Immature natural killer cell (primary cell): ENCODE data around the gene NRG2. TPM values are rescaled to one million over a fixed set of nuclear protein-coding genes. Genes with fewer than 3 reads are reported as not detected.

ENCODE experiments used
- DNase-seq, 3 donors: peaks; one replicate each; pipeline ENCODE4 v3.0.0; 2022; ENCODE audit warnings: mixed read lengths in 1 of 3
- H3K27ac Mint-ChIP-seq, 6 donors: one replicate each; pipeline ENCODE4 v1.8.0; 2020; ENCODE audit warnings: mixed read lengths in 6 of 6, mild to moderate bottlenecking in 5 of 6, inconsistent platforms in 4 of 6, moderate library complexity in 3 of 6
- H3K27me3 Mint-ChIP-seq, 3 donors: one replicate each; pipeline ENCODE4 v1.8.0; 2020 to 2021; ENCODE audit warnings: low read depth in 3 of 3, mild to moderate bottlenecking in 3 of 3, mixed read lengths in 3 of 3, moderate library complexity in 3 of 3, inconsistent platforms in 1 of 3
- H3K36me3 Mint-ChIP-seq, 3 donors: one replicate each; pipeline ENCODE4 v1.8.0; 2020; ENCODE audit warnings: mixed read lengths in 3 of 3, inconsistent platforms in 2 of 3, mild to moderate bottlenecking in 2 of 3
- H3K4me1 Mint-ChIP-seq, 2 donors: one replicate each; pipeline ENCODE4 v1.8.0; 2020; ENCODE audit warnings: inconsistent platforms in 2 of 2, mild to moderate bottlenecking in 2 of 2, mixed read lengths in 2 of 2, moderate library complexity in 1 of 2
- H3K4me3 Mint-ChIP-seq, 5 donors: one replicate each; pipeline ENCODE4 v1.8.0; 2020; ENCODE audit warnings: mild to moderate bottlenecking in 5 of 5, mixed read lengths in 5 of 5, inconsistent platforms in 3 of 5, moderate library complexity in 3 of 5
- H3K9me3 Mint-ChIP-seq, 6 donors: one replicate each; pipeline ENCODE4 v1.8.0; 2020; ENCODE audit warnings: mild to moderate bottlenecking in 6 of 6, mixed read lengths in 6 of 6, inconsistent platforms in 4 of 6, moderate library complexity in 3 of 6
- polyA plus RNA-seq, 3 donors: library from polyadenylated mRNA; unstranded; fragments of 300-500 nt; fragmentation: Illumina TruSeq; gene quantifications; one replicate each; pipeline ENCODE4 v1.2.3, GENCODE V29; 2021

NRG2 gene
- polyA plus RNA-seq, 3 donors from 2014 or later: 0.08 to 0.21 (median 0.08) TPM

DNA sequence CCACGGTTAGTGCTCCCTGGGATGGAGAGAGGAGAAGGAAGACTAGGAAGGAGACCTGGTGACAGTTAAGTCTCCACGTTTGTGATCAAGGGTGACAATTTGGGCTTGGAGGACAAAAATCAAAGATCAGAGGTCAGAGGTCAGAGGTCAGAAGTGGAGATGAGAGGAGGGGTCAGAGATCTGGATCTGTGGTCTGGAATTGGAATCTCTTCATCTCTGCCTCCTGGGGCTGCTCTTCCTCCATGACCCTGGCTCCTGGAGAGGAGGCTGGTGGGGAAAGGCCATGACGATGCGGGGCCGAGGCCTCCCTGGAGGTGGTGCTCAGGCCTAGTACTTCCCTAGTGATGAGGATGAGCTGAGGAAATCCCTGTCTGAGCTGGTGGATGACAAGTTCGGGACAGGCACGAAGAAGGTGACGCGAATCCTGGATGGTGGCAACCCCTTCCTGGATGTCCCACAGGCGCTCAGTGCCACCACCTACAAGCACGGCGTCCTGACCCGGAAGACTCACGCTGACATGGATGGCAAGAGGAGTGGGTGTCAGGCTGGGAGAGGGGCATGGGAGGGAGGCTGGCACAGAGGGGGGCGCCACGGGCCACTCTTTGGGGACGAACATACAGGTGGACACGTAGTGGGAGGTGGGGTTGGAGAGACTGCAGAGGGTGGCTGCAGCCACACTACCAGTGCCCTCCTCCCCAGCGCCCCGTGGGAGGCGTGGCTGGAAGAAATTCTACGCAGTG, 206.5 kb downstream of the NRG2 start:
- H3K27me3 Mint-ChIP-seq: peaks cover 0 to 11% (median 7%) of the 10 kb centered on the region in 3 donors
- H3K27ac Mint-ChIP-seq: no peak overlapping the region
- no peak for DNase-seq
- H3K4me1 Mint-ChIP-seq: no peaks in the 10 kb centered on the region
- no peak overlapping the region for H3K4me3 Mint-ChIP-seq
- no peaks in the 10 kb centered on the region for H3K9me3 Mint-ChIP-seq
- H3K36me3 Mint-ChIP-seq: peaks cover 0 to 7% (median 4%) of the 10 kb centered on the region in 3 donors

DNA sequence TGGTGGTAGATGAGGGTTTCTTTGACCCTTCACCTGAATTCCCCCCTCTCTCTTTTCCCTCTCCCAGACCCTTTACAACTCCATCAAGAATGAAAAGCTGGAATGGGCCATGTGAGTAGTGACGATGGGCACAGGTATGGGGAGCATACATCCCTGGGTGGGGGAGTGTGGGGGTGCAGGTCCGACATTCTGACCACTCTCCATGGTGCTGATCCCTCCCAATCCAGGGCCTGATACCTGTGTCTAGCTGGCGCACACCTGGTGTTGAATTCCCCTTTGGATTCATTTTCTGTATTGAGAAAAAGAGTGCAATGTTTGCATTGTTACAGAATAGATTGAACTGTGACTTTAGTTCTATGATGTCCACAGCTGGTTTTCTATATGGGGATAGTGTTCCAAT, 207.4 kb downstream of the NRG2 start:
- Mint-ChIP-seq H3K4me1 (no peaks in the 10 kb centered on the region), H3K36me3 (peaks cover 0 to 4% (median 4%) of the 10 kb centered on the region in 3 donors), H3K27ac (no peak overlapping the region), H3K27me3 (peaks cover 2 to 11% (median 7%) of the 10 kb centered on the region in 3 donors), H3K4me3 (no peak overlapping the region), H3K9me3 (no peaks in the 10 kb centered on the region)
- no peak for DNase-seq

DNA sequence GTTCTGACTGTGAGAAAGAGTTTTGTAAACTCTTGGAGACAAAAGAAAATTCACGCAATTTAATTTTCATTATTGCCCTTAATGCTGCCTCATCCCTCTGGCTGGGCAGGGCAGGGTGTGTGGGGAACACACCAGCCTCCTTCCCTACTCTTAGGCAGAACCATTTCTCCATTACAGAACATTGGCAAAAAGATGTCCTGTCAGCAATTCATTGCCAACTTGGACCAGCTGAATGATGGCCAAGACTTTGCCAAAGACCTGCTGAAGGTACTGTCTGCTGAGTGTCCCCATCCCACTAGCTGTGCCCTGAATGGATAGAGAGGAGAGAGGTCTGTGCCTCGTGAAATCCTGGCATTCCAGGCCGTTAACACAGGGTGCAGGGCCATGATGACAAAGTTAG, 209.6 kb downstream of the NRG2 start:
- Mint-ChIP-seq H3K27ac (no peak overlapping the region), H3K4me1 (no peaks in the 10 kb centered on the region), H3K36me3 (peaks cover 0 to 4% (median 4%) of the 10 kb centered on the region in 3 donors), H3K9me3 (no peaks in the 10 kb centered on the region), H3K27me3 (peaks cover 2 to 10% (median 7%) of the 10 kb centered on the region in 3 donors), H3K4me3 (no peak overlapping the region)
- DNase-seq: no peak

DNA sequence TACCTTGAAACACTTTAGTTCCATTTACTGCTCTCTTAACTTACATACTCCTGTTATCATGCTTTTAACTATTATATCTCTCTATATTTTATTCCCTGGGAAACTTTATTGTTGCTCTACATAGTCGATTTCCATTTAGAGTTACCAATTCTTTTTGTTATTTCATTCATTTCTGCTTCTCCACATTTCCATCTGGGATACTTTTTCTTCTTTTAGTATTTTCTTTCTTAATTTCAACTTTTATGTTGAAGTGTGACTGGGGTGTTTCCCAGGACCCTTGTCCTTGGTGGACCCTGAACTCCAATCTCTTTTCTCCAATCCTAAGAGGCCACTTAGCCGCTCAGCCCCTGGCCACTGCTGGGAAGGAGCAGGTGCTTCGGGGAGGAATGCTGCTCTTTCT, 211.5 kb downstream of the NRG2 start:
- Mint-ChIP-seq H3K27ac (no peak overlapping the region), H3K9me3 (no peaks in the 10 kb centered on the region), H3K4me1 (no peaks in the 10 kb centered on the region), H3K4me3 (no peak overlapping the region), H3K36me3 (peaks cover 0 to 4% (median 4%) of the 10 kb centered on the region in 3 donors), H3K27me3 (peaks cover 2 to 10% (median 5%) of the 10 kb centered on the region in 3 donors)
- no peak for DNase-seq

DNA sequence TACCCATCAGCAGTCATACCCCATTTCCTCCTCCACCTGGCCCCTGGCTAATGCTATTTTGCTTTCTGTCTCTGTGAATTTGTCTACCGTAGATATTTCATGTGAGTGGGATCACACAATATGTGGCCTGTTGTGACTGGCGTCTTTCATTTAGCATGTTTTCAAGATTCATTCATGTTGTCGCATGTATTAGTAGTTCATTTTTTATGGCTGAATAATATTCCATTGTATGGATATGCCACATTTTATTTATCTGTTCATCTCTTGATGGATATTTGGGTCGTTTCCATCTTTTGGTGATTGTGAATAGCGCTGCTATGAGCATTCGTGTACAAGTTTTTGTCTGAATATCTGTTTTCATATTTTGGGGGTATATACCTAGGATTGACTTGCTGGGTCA, 213.6 kb downstream of the NRG2 start:
- no peaks in the 10 kb centered on the region for H3K36me3 Mint-ChIP-seq
- no peak overlapping the region for H3K27ac Mint-ChIP-seq
- H3K9me3 Mint-ChIP-seq: no peaks in the 10 kb centered on the region
- H3K4me3 Mint-ChIP-seq: no peak overlapping the region
- no peaks in the 10 kb centered on the region for H3K4me1 Mint-ChIP-seq
- no peak for DNase-seq
- H3K27me3 Mint-ChIP-seq: peaks cover 1 to 10% (median 2%) of the 10 kb centered on the region in 3 donors

DNA sequence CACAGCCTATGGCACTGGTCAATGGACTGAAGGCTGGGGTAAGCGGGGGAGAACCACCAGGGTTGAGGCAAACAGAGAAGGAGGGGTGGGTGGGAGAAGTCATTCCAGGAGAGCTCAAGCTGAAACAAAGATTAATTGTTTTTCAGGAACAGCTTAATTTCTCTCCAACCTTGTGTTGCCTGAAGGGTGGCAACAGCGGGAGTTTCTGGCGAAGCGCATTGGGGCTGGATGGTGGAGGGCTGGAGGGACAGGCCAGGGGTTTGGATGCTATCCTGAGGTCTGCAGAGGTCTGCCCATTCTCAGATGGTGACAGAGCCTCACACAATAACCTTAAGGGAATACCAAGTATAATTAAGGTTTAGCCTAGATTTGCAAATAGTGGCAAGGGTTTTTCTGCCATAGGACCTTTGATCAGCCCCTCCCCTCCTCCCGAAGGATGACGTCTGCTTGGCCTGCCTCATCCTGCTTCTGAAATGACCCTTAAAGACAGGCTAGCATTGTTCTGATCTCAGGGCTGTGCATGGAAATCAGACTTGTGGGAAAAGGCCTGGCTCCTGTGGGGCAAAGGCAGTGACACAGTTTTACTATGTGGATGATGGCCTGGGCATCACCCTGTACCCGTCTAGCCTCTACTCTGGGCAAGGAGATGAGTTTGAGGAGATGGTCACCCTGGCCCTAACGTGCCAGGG, 214.7 kb downstream of the NRG2 start:
- H3K9me3 Mint-ChIP-seq: no peaks in the 10 kb centered on the region
- no peak overlapping the region for H3K27ac Mint-ChIP-seq
- DNase-seq: no peak
- peaks cover 1 to 10% (median 2%) of the 10 kb centered on the region in 3 donors for H3K27me3 Mint-ChIP-seq
- H3K36me3 Mint-ChIP-seq: no peaks in the 10 kb centered on the region
- H3K4me3 Mint-ChIP-seq: no peak overlapping the region
- no peaks in the 10 kb centered on the region for H3K4me1 Mint-ChIP-seq

DNA sequence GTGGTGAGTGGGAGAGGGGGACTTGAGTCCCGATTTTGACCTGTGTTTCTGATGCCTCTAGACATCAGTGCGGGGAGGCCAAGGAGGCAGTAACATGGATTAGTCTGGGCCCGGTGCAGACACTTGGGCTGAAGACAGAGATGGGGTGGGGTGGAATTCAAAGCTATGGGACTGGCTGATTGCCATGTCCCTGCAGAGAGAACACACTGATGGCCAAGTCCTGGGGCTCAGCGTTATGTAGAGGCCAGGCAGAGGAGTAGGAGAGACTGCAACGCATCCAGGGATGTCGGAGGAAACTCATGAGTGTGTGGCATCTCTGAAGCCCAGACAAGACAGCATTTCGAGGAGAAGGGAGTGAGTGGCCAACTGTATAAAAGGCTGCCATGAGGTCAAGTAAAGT, 217.4 kb downstream of the NRG2 start:
- no peak overlapping the region for H3K27ac Mint-ChIP-seq
- DNase-seq: no peak
- no peaks in the 10 kb centered on the region for H3K36me3 Mint-ChIP-seq
- H3K9me3 Mint-ChIP-seq: no peaks in the 10 kb centered on the region
- peaks cover 0 to 3% (median 1%) of the 10 kb centered on the region in 3 donors for H3K27me3 Mint-ChIP-seq
- no peaks in the 10 kb centered on the region for H3K4me1 Mint-ChIP-seq
- H3K4me3 Mint-ChIP-seq: no peak overlapping the region

DNA sequence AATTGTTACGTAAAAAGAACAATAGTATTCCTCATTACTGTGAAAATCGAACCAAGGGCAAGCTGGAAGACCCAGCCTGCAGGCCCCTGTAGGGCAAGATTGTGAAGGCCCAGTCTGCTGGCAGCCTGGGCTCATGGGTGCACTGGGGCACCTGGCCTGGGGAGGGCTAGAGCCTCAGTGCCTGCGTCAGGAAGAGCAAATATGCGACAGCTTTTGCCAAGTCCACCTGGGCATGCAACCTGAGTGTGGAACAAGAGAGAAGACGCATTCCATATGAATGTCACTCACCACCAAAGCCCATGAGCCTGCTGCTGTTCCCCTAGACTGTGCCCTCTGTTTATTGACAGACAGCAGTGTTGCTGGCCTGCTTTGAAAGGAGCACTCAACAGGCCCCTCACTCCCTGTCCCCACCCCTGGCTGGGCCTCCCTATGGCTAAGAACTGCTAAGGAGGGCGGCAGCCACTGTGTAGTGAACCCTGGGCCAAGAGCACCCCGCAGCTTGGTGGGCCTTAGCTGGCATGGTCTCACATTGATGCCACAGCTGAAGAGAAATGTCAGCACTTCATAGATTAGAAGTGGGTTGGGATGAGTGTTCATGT, 219.2 kb downstream of the NRG2 start:
- H3K9me3 Mint-ChIP-seq: peaks cover 0 to 2% (median under 1%) of the 10 kb centered on the region in 6 donors
- H3K4me3 Mint-ChIP-seq: no peak overlapping the region
- H3K27me3 Mint-ChIP-seq: peaks cover 0 to 3% (median 0%) of the 10 kb centered on the region in 3 donors
- H3K4me1 Mint-ChIP-seq: no peaks in the 10 kb centered on the region
- no peak for DNase-seq
- peaks cover 0 to 2% (median 0%) of the 10 kb centered on the region in 3 donors for H3K36me3 Mint-ChIP-seq
- H3K27ac Mint-ChIP-seq: no peak overlapping the region

DNA sequence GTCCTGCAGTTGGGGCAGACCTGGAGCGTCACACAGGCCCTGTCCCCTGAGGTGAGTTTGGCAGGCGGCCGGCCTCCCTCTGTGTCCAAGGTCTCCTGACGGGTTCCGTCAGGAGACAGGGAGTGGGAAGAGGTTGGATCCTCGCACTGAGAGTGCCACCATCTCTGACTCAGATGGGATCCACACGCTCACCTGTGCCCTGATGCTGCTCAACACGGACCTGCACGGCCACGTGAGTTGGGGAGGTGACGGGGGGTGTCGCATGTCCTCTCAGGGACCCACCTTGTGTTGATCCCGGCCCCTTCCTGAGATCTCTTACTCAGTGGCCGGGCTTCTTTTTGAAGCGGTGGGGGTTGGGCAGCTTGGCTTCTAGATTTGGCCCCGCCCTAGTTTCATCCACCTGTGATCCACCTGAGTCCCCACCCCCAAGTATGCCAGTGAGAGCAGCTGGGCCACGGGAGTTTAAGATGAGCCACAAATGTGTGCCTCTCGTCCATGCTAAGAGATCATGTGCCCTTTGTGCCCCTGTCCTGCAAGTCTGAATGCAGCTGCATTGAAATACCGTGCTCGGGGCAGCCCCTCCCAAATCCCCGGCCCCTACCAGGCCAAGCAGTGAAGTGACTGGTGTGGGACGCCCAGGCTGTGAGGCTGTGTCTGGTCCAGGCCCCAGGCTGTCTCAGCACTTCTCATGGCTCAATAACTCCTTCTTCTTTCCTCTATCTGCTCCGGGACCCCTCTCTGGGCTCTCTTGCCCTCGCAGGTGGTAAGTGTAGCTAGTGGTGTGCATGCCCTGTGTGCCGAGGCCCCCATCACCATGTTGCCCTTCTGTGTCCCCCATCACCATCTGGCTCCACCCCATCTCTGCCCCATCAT, 220.3 kb downstream of the NRG2 start:
- H3K9me3 Mint-ChIP-seq: peaks cover 0 to 5% (median 1%) of the 10 kb centered on the region in 6 donors
- H3K27ac Mint-ChIP-seq: no peak overlapping the region
- no peak for DNase-seq
- H3K36me3 Mint-ChIP-seq: peaks cover 0 to 6% (median under 1%) of the 10 kb centered on the region in 3 donors
- H3K27me3 Mint-ChIP-seq: peaks cover 0 to under 1% (median 0%) of the 10 kb centered on the region in 3 donors
- H3K4me3 Mint-ChIP-seq: no peak overlapping the region
- H3K4me1 Mint-ChIP-seq: no peaks in the 10 kb centered on the region

DNA sequence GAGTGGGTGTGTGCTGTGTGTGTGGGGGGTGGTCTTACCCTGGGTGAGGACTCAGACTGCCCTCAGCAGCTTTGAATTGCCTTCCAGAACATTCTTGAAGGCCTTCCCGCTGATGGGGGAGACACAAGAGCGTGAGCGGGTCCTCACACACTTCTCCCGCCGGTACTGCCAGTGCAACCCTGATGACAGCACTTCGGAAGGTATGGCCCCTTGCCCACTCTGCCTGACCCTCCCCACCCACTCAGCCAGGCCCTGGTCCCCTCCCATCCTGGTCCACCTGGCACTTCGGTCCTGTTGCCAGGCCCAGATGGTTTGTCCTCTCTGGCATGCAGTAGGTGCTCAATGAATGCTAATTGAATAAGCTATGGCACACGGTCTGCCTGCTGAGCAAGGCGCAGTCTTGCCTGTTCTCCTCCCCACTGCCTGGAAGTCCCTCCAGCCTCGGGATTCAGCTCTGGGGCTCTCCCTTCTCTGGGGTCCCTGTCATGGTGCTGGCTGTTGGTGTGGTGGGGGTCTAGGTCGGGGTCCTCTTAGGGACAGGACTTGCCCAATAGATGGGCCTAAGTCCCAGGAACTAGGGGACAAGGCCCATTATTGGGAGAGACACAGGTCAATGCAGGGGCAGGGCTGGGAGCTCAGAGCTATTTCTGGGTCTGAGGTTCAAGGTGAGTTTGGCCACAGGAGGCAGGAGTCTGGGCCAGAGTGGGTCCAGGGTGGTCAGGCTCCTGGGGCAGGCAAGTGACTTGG, 221.1 kb downstream of the NRG2 start:
- no peaks in the 10 kb centered on the region for H3K27me3 Mint-ChIP-seq
- H3K36me3 Mint-ChIP-seq: peaks cover 0 to 6% (median 3%) of the 10 kb centered on the region in 3 donors
- DNase-seq: no peak
- H3K4me3 Mint-ChIP-seq: no peak overlapping the region
- peaks cover 0 to 5% (median 1%) of the 10 kb centered on the region in 6 donors for H3K9me3 Mint-ChIP-seq
- no peaks in the 10 kb centered on the region for H3K4me1 Mint-ChIP-seq
- no peak overlapping the region for H3K27ac Mint-ChIP-seq

DNA sequence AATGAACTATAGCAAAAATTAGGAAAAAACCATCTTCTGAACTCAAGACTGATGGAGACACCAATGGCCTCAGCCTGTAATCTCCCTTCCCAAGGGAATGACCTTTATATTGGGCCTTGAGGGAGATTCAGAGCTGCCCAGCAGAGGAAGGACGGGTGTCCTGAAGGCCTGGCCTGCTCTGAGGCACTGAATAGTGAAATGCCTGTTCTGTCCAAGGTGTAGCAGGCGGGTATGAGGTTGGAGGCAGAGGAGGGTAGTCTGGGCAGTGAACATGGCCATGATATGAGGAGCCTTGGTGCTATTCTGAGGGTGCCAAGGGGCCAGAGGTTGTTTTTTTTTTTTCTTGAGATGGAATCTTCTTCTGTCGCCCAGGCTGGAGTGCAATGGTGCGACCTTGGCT, 222.5 kb downstream of the NRG2 start:
- no peak overlapping the region for H3K27ac Mint-ChIP-seq
- no peak for DNase-seq
- no peaks in the 10 kb centered on the region for H3K4me1 Mint-ChIP-seq
- peaks cover 0 to 3% (median 2%) of the 10 kb centered on the region in 3 donors for H3K27me3 Mint-ChIP-seq
- H3K4me3 Mint-ChIP-seq: no peak overlapping the region
- H3K36me3 Mint-ChIP-seq: peaks cover 0 to 6% (median 3%) of the 10 kb centered on the region in 3 donors
- peaks cover 0 to 5% (median 1%) of the 10 kb centered on the region in 6 donors for H3K9me3 Mint-ChIP-seq

DNA sequence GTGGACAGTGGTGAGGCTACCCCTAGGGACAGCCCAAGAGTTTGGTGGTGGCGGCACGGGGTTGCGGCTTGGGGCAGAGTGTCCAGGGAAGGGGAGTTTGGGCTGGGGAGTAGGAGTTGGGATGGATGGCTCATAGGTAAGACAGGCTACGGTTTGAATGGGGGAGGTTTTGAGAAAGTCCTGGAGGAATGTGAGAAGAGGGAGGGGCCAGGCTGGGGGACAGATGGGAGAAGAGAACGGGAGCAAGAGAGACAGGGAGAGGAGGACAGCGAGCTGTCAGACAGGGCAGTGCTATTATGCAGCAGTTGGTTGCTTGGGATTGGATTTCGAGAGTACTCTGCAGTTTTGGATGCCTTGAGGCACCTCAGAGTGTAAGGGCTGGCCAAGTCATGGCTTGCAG, 223.0 kb downstream of the NRG2 start:
- peaks cover 0 to 3% (median 2%) of the 10 kb centered on the region in 3 donors for H3K27me3 Mint-ChIP-seq
- no peak for DNase-seq
- no peak overlapping the region for H3K4me3 Mint-ChIP-seq
- H3K27ac Mint-ChIP-seq: no peak overlapping the region
- peaks cover 0 to 5% (median 1%) of the 10 kb centered on the region in 6 donors for H3K9me3 Mint-ChIP-seq
- H3K4me1 Mint-ChIP-seq: no peaks in the 10 kb centered on the region
- H3K36me3 Mint-ChIP-seq: peaks cover 0 to 6% (median 3%) of the 10 kb centered on the region in 3 donors

DNA sequence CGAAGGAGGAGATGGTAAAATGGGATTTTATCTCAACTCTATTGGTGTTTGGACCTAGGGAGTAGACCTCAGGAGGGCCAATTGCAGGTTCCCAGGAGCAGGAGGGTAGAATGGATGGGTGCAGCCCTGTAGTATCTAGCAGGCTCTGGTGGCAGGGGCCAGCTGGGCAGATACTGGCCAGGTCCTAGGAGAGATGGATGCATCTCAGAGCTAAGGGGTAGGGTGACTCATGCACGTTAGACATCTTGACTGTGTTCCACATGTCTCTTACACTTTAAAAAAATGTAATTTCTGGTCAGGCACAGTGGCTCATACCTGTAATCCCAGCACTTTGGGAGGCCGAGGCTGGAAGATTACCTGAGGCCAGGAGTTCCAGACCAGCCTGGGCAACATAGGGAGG, 225.1 kb downstream of the NRG2 start:
- H3K27me3 Mint-ChIP-seq: peaks cover 0 to 3% (median 2%) of the 10 kb centered on the region in 3 donors
- H3K4me1 Mint-ChIP-seq: no peaks in the 10 kb centered on the region
- no peak overlapping the region for H3K27ac Mint-ChIP-seq
- DNase-seq: no peak
- peaks cover 0 to 6% (median 3%) of the 10 kb centered on the region in 3 donors for H3K36me3 Mint-ChIP-seq
- no peak overlapping the region for H3K4me3 Mint-ChIP-seq
- H3K9me3 Mint-ChIP-seq: peaks cover 0 to 5% (median 1%) of the 10 kb centered on the region in 6 donors
